H9 (cell line): ENCODE data around the gene VPS45. TPM values are rescaled to one million over a fixed set of nuclear protein-coding genes. Genes with fewer than 3 reads are reported as not detected.
"Not testable (repeated sequence)": the region's sequence is repeated elsewhere in the genome, so short reads cannot be mapped to it uniquely, and the experiment has no call there.

Experiments used
- DNase-seq: peaks from one replicate; pipeline ENCODE4 v3.0.0-alpha.2; 2017
- H2AFZ ChIP-seq: one replicate; pipeline ENCODE4 v1.6.1; 2013; ENCODE audit warnings: mild to moderate bottlenecking, low read length, control low read depth, moderate library complexity
- H2AK5ac ChIP-seq: 2 replicates; pipeline ENCODE4 v1.6.1; 2013; ENCODE audit warnings: low read length, control low read depth, mixed read lengths; ENCODE audit not compliant: insufficient read length
- H2BK120ac ChIP-seq: one replicate; pipeline ENCODE4 v1.6.1; 2013; ENCODE audit warnings: low read depth, mild to moderate bottlenecking, low read length, control low read depth, inconsistent platforms; ENCODE audit not compliant: poor library complexity, severe bottlenecking
- H2BK12ac ChIP-seq: 2 replicates; pipeline ENCODE4 v1.6.1; 2013; ENCODE audit warnings: low read length, control low read depth, mixed read lengths, low read depth; ENCODE audit not compliant: insufficient read length
- H2BK15ac ChIP-seq: 2 replicates; pipeline ENCODE4 v1.6.1; 2013; ENCODE audit warnings: low read depth, low read length, control low read depth
- H2BK20ac ChIP-seq: one replicate; pipeline ENCODE4 v1.6.1; 2013; ENCODE audit warnings: low read depth, mild to moderate bottlenecking, low read length, control low read depth, inconsistent platforms; ENCODE audit not compliant: poor library complexity, severe bottlenecking
- H2BK5ac ChIP-seq: 2 replicates; pipeline ENCODE4 v1.6.1; 2013; ENCODE audit warnings: low read length, control low read depth, mixed read lengths; ENCODE audit not compliant: insufficient read length
- H3K14ac ChIP-seq: 2 replicates; pipeline ENCODE4 v1.6.1; 2013; ENCODE audit warnings: low read length, control low read depth; ENCODE audit not compliant: insufficient read depth
- H3K18ac ChIP-seq: 2 replicates; pipeline ENCODE4 v1.6.1; 2013; ENCODE audit warnings: low read depth, mild to moderate bottlenecking, mixed read lengths, low read length, control low read depth; ENCODE audit not compliant: insufficient read length
- H3K23ac ChIP-seq: 2 replicates; pipeline ENCODE4 v1.6.1; 2013; ENCODE audit warnings: low read length, control low read depth, mixed read lengths, low read depth; ENCODE audit not compliant: insufficient read length
- H3K23me2 ChIP-seq: 2 replicates; pipeline ENCODE4 v1.6.1; 2013; ENCODE audit warnings: low read depth, mild to moderate bottlenecking, mixed read lengths, low read length, control low read depth; ENCODE audit not compliant: insufficient read length, poor library complexity, severe bottlenecking
- H3K27ac ChIP-seq: 2 replicates; pipeline ENCODE4 v1.5.1; 2013; ENCODE audit warnings: low read length, control low read depth, mixed read lengths, low read depth; ENCODE audit not compliant: insufficient read length
- H3K27me3 ChIP-seq: 2 replicates; pipeline ENCODE4 v1.6.1; 2013; ENCODE audit warnings: low read length, control low read depth, inconsistent platforms; ENCODE audit not compliant: insufficient read depth
- H3K4ac ChIP-seq: 2 replicates; pipeline ENCODE4 v1.6.1; 2013; ENCODE audit warnings: low read depth, mild to moderate bottlenecking, control low read depth, inconsistent platforms, low read length, moderate library complexity
- H3K4me1 ChIP-seq: 2 replicates; pipeline ENCODE4 v1.6.1; 2013; ENCODE audit warnings: low read length, control low read depth, inconsistent platforms; ENCODE audit not compliant: insufficient read depth
- H3K4me2 ChIP-seq: 2 replicates; pipeline ENCODE4 v1.6.1; 2013; ENCODE audit warnings: low read length, control low read depth, mixed read lengths; ENCODE audit not compliant: insufficient read length, insufficient read depth
- H3K56ac ChIP-seq: 2 replicates; pipeline ENCODE4 v1.6.1; 2013; ENCODE audit warnings: low read depth, mild to moderate bottlenecking, mixed read lengths, low read length, control low read depth; ENCODE audit not compliant: insufficient read length
- H3K79me1 ChIP-seq: 2 replicates; pipeline ENCODE4 v1.6.1; 2013; ENCODE audit warnings: low read depth, mild to moderate bottlenecking, moderate library complexity, low read length, control low read depth, inconsistent platforms; ENCODE audit not compliant: insufficient read depth, poor library complexity, severe bottlenecking
- H3K79me2 ChIP-seq: 2 replicates; pipeline ENCODE4 v1.6.1; 2013; ENCODE audit warnings: low read length, control low read depth, inconsistent platforms; ENCODE audit not compliant: insufficient read depth
- H3K9ac ChIP-seq: 2 replicates; pipeline ENCODE4 v1.6.1; 2013; ENCODE audit warnings: low read length, control low read depth, mixed read lengths; ENCODE audit not compliant: insufficient read length; ENCODE audit errors: extremely low read depth
- H3K9me3 ChIP-seq: one replicate; pipeline ENCODE4 v1.6.1; 2013; ENCODE audit warnings: low read depth, low read length, inconsistent platforms; ENCODE audit not compliant: control insufficient read depth
- H3T11ph ChIP-seq: one replicate; pipeline ENCODE4 v1.6.1; 2013; ENCODE audit warnings: mild to moderate bottlenecking, low read length, control low read depth, inconsistent platforms
- H4K20me1 ChIP-seq: one replicate; pipeline ENCODE4 v1.6.1; 2013; ENCODE audit not compliant: control insufficient read depth, insufficient read length, insufficient read depth
- H4K5ac ChIP-seq: 2 replicates; pipeline ENCODE4 v1.6.1; 2013; ENCODE audit warnings: low read depth, mild to moderate bottlenecking, mixed read lengths, low read length, control low read depth; ENCODE audit not compliant: insufficient read length
- H4K8ac ChIP-seq: replicated peaks from 2 replicates; pipeline ENCODE4 v1.6.1; 2013; ENCODE audit warnings: low read length, control low read depth, mixed read lengths, low read depth; ENCODE audit not compliant: insufficient read length
- H4K91ac ChIP-seq: 2 replicates; pipeline ENCODE4 v1.6.1; 2013; ENCODE audit warnings: low read depth, mild to moderate bottlenecking, moderate library complexity, mixed read lengths, low read length, control low read depth; ENCODE audit not compliant: insufficient read length
- H3K27ac Mint-ChIP-seq, 3 experiments: 2 replicates in 2 of 3; 3 replicates in 1 of 3; pipeline ENCODE4 v1.8.0; 2020 to 2021; ENCODE audit warnings: mixed read lengths in 3 of 3, mild to moderate bottlenecking in 1 of 3, moderate library complexity in 1 of 3
- H3K27me3 Mint-ChIP-seq: 2 replicates; pipeline ENCODE4 v1.8.0; 2021; ENCODE audit warnings: low read depth, mild to moderate bottlenecking, moderate library complexity, mixed read lengths
- H3K36me3 Mint-ChIP-seq, 3 experiments: 2 replicates in 2 of 3; 3 replicates in 1 of 3; pipeline ENCODE4 v1.8.0; 2020 to 2021; ENCODE audit warnings: low read depth in 3 of 3, mixed read lengths in 3 of 3; ENCODE audit not compliant: insufficient read depth in 1 of 3
- H3K4me1 Mint-ChIP-seq, 2 experiments: 2 replicates each; pipeline ENCODE4 v1.8.0; 2020; ENCODE audit warnings: mixed read lengths in 2 of 2
- H3K4me3 Mint-ChIP-seq, 2 experiments: 2 replicates in 1 of 2; 3 replicates in 1 of 2; pipeline ENCODE4 v1.8.0; 2020 to 2021; ENCODE audit warnings: mild to moderate bottlenecking in 2 of 2, mixed read lengths in 2 of 2, moderate library complexity in 1 of 2
- H3K9me3 Mint-ChIP-seq, 2 experiments: 2 replicates in 1 of 2; 3 replicates in 1 of 2; pipeline ENCODE4 v1.8.0; 2020; ENCODE audit warnings: mild to moderate bottlenecking in 2 of 2, mixed read lengths in 2 of 2, moderate library complexity in 1 of 2
- WGBS: extraction: QIAGEN DNeasy Blood & Tissue Kit; methylation state at CpG from one replicate; pipeline ENCODE4 v1.1.7; 2013; ENCODE audit warnings: missing lambda C conversion rate, low lambda C conversion rate, mixed read lengths; ENCODE audit not compliant: insufficient read length; ENCODE audit errors: extremely low coverage; 5-methylcytosine and 5-hydroxymethylcytosine counted together
- total RNA-seq: library from RNA; stranded (reverse); gene quantifications from 2 replicates; pipeline ENCODE4 v1.2.1, GENCODE V29; 2021
- TF ChIP-seq, protein P1 (sequence below): fragments of 200-600 bp; sonication (generic); conservative IDR thresholded peaks from 3 replicates; pipeline ENCODE4 v1.8.0; 2021; ENCODE audit warnings: antibody characterized with exemption, mild to moderate bottlenecking

Gene VPS45
- total RNA-seq, 1 experiment from 2014 or later: 31.8 TPM

DNA sequence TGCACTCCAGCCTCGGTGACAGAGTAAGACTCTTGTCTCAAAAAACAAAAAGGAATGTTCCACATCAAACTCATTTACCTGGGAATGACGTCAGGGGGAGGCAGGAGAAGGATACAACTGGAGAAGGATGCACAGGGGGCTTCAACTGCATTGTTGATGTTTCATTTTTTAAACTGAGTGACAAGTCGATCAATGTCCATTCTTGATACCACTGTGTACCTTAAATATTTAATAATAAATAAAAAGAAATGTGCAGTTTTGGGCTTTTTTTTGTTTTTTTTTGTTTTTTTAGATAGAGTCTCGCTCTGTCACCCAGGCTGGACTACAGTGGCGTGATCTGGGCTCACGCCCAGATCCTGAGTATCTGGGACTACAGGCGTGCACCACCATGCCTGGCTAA is 117.9 kb downstream of the VPS45 start:
- Mint-ChIP-seq H3K36me3 (no peaks in the 10 kb centered on the region), H3K9me3 (no peaks in the 10 kb centered on the region), H3K4me3 (no peak overlapping the region), H3K27me3 (no peaks in the 10 kb centered on the region), H3K4me1 (0 out of 4 replicates have a peak, but pooled peaks cover 0 to 2% of the 10 kb centered on the region in 2 experiments), H3K27ac (no peak overlapping the region; a peak in 1 of 7 replicates)
- H3K4ac ChIP-seq: no peak overlapping the region
- H3K79me1 ChIP-seq: no peaks in the 10 kb centered on the region
- H2BK120ac ChIP-seq: no peak overlapping the region
- H3K23ac ChIP-seq: no peak overlapping the region
- H3K14ac ChIP-seq: no peak overlapping the region
- H2BK5ac ChIP-seq: no peak overlapping the region
- no peak overlapping the region for H2BK15ac ChIP-seq
- no peak overlapping the region for H3K4me2 ChIP-seq
- no peaks in the 10 kb centered on the region for H3K9me3 ChIP-seq
- TF ChIP-seq, protein P1, sequence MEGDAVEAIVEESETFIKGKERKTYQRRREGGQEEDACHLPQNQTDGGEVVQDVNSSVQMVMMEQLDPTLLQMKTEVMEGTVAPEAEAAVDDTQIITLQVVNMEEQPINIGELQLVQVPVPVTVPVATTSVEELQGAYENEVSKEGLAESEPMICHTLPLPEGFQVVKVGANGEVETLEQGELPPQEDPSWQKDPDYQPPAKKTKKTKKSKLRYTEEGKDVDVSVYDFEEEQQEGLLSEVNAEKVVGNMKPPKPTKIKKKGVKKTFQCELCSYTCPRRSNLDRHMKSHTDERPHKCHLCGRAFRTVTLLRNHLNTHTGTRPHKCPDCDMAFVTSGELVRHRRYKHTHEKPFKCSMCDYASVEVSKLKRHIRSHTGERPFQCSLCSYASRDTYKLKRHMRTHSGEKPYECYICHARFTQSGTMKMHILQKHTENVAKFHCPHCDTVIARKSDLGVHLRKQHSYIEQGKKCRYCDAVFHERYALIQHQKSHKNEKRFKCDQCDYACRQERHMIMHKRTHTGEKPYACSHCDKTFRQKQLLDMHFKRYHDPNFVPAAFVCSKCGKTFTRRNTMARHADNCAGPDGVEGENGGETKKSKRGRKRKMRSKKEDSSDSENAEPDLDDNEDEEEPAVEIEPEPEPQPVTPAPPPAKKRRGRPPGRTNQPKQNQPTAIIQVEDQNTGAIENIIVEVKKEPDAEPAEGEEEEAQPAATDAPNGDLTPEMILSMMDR: no peak
- no peak overlapping the region for H2BK12ac ChIP-seq
- no peak overlapping the region for H2AK5ac ChIP-seq
- H2AFZ ChIP-seq: no peak overlapping the region
- H4K8ac ChIP-seq: no peak overlapping the region
- no peak overlapping the region for H3K9ac ChIP-seq
- no peaks in the 10 kb centered on the region for H3K23me2 ChIP-seq
- H4K20me1 ChIP-seq: no peaks in the 10 kb centered on the region
- H3K4me1 ChIP-seq: no peaks in the 10 kb centered on the region
- H3K79me2 ChIP-seq: no peaks in the 10 kb centered on the region
- no peak overlapping the region for H2BK20ac ChIP-seq
- WGBS: no CpG with 5 or more reads among the region's 7 CpGs
- no peak overlapping the region for H4K5ac ChIP-seq
- H4K91ac ChIP-seq: no peak overlapping the region
- H3K18ac ChIP-seq: no peak overlapping the region
- no peak overlapping the region for H3T11ph ChIP-seq
- H3K27me3 ChIP-seq: no peaks in the 10 kb centered on the region
- H3K56ac ChIP-seq: no peak overlapping the region
- no peak overlapping the region for H3K27ac ChIP-seq
- no peak for DNase-seq

DNA sequence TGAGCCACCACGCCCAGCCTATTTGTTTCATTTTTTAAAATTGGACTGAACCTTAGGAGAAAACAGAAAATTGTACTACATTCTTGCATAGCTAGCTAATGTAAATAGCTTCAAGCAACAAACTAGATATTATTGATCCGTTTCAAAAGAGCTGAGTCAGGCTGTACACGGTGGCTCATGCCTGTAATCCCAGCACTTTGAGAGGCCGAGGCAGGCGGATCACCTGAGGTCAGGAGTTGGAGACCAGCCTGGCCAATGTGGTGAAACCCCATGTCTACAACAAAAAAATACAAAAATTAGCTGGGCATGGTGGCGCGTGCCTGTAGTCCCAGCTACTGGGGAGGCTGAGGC is 118.8 kb downstream of the VPS45 start:
- not testable (repeated sequence) for H2AFZ ChIP-seq, H3K9me3 ChIP-seq, H3K79me1 ChIP-seq, H3K4me3 Mint-ChIP-seq, H3K18ac ChIP-seq, H2AK5ac ChIP-seq, H4K91ac ChIP-seq, H3K4ac ChIP-seq, H3K56ac ChIP-seq, H3K4me1 Mint-ChIP-seq, H2BK120ac ChIP-seq, H3K27me3 ChIP-seq, H3K36me3 Mint-ChIP-seq, H3K4me1 ChIP-seq, H3K27ac ChIP-seq, H3K9me3 Mint-ChIP-seq, H3T11ph ChIP-seq, H3K14ac ChIP-seq, H2BK5ac ChIP-seq, H4K8ac ChIP-seq, H2BK15ac ChIP-seq, H3K23ac ChIP-seq, H2BK12ac ChIP-seq, H3K27ac Mint-ChIP-seq, H4K20me1 ChIP-seq, H3K4me2 ChIP-seq, H3K9ac ChIP-seq, H3K23me2 ChIP-seq, H4K5ac ChIP-seq, DNase-seq, H2BK20ac ChIP-seq, H3K27me3 Mint-ChIP-seq, H3K79me2 ChIP-seq
- no CpG with 5 or more reads among the region's 7 CpGs for WGBS
